Activated T-cell treated with anti-CD3 and anti-CD28 coated beads, Interleukin-2, amount 50 U/mL, for 4 hours (primary cell): ENCODE measurements around the gene PTP4A2. TPM values are rescaled to one million over a fixed set of nuclear protein-coding genes. Genes with fewer than 3 reads are reported as not detected.
"Not testable (repeated sequence)": the region's sequence is repeated elsewhere in the genome, so short reads cannot be mapped to it uniquely, and the experiment has no call there.

ENCODE experiments used
- ATAC-seq, 2 donors: fragments of 200-7000 bp; cut with Tn5 transposase; one replicate each; pipeline ENCODE4 v1.10.0; 2021
- DNase-seq: peaks from one replicate; pipeline ENCODE4 v3.0.0-alpha.2; 2020
- H3K27me3 Mint-ChIP-seq: one replicate; pipeline ENCODE4 v1.8.0; 2021; ENCODE audit warnings: low read depth, mixed read lengths
- H3K36me3 Mint-ChIP-seq: one replicate; pipeline ENCODE4 v1.8.0; 2022; ENCODE audit warnings: mixed read lengths; ENCODE audit not compliant: insufficient read depth
- H3K4me1 Mint-ChIP-seq: one replicate; pipeline ENCODE4 v1.8.0; 2021; ENCODE audit warnings: low read depth, mixed read lengths
- H3K4me3 Mint-ChIP-seq: one replicate; pipeline ENCODE4 v1.8.0; 2021; ENCODE audit warnings: mild to moderate bottlenecking, moderate library complexity, mixed read lengths
- H3K9me3 Mint-ChIP-seq: one replicate; pipeline ENCODE4 v1.8.0; 2021; ENCODE audit warnings: mixed read lengths
- total RNA-seq, 3 donors: library from RNA; stranded (reverse); gene quantifications; one replicate each; pipeline ENCODE4 v1.2.1, GENCODE V29; 2021

PTP4A2 gene
- total RNA-seq, 3 donors from 2014 or later: 294 to 337 (median 297) TPM

DNA sequence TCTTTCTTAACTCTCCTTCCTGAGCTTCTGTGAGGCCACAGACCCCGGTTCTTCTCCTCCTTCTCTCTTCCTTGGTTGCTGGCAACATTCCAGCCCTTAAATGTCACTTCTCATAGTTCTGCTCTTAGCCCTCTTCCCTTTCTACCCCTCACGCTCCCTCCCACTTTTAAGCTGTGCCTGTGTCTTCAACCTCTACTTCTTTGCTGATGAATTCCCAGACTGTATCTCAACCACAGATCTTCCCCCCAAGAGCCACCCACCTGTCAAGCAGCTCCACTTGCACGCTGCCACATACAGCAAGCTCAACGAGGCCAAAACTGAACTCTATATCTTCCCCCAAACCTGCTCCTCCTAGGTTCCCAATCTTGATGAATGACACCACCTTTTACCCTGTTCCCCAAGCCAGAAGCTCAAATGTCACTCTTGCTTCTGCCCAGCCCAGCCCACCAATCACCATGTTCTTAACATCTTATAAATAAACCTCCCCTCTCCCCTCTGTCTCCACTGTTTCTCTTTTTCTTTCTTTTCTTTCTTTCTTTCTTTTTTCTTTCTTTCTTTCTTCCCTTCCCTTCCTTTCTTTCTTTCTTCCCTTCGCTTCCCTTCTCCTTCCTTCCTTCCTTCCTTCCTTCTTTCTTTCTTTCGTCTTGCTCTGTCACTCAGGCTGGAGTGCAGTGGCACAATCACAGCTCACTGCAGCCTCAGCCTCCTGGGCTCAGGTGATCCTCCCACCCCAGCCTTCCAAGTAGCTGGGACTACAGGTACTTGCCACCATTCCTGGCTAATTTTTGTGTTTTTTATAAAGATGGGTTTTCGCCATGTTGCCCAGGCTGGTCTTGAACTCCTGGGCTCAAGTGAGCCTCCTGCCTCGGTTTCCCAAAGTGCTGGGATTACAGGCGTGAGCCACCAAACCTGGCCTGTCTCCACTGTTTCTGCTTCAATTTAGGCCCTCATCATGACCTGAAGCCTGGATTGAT, 19.8 kb upstream of the PTP4A2 start:
- Mint-ChIP-seq H3K4me3 (peak overlapping the region; percentile 51), H3K36me3 (no peaks in the 10 kb centered on the region), H3K9me3 (no peaks in the 10 kb centered on the region), H3K4me1 (peaks cover 62% of the 10 kb centered on the region), H3K27me3 (no peaks in the 10 kb centered on the region)
- ATAC-seq (peak; percentile 76 to 84), DNase-seq (peak; percentile 18)

DNA sequence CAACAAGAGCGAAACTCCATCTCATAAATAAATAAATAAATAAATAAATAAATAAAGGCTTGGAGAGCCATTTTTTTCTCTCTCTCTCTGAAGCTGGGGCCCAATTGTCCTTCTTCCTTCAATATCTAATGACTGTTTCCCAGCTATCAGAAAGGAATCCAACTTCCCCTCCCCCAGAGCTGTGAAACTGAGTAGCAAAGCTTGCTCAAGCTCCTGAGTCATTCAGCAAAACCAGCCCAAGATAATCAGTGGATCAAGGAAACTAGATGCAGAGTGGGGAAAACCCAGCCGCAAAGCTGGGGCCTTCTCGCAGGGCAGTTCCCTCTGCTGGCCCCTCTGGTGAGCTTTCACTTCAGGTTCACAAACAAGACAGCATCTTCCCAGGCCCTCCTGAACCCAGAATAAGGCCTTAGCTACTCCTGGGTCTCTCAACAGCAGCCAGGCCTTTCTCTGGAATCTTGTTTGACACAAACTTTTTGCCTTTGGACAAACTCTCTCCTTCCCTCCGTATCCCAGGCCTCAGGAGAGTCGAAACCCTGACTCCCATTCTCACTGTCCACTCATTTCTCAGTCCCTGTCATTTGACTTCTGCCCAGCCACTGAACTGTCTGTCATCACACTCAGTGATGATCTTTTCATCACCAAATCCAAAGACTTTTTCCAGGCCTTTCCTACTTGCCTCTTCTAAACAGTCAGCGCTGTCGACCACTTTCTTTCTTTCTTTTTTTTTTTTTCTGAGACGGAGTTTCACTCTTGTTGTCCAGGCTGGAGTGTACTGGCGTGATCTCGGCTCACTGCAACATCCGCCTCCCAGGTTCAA, 18.0 kb upstream of the PTP4A2 start:
- DNase-seq (peak; percentile 66), ATAC-seq (peak; percentile 83 to 87)
- Mint-ChIP-seq H3K9me3 (no peaks in the 10 kb centered on the region), H3K4me1 (peaks cover 66% of the 10 kb centered on the region), H3K27me3 (no peaks in the 10 kb centered on the region), H3K36me3 (no peaks in the 10 kb centered on the region), H3K4me3 (peak overlapping the region; percentile 66)

DNA sequence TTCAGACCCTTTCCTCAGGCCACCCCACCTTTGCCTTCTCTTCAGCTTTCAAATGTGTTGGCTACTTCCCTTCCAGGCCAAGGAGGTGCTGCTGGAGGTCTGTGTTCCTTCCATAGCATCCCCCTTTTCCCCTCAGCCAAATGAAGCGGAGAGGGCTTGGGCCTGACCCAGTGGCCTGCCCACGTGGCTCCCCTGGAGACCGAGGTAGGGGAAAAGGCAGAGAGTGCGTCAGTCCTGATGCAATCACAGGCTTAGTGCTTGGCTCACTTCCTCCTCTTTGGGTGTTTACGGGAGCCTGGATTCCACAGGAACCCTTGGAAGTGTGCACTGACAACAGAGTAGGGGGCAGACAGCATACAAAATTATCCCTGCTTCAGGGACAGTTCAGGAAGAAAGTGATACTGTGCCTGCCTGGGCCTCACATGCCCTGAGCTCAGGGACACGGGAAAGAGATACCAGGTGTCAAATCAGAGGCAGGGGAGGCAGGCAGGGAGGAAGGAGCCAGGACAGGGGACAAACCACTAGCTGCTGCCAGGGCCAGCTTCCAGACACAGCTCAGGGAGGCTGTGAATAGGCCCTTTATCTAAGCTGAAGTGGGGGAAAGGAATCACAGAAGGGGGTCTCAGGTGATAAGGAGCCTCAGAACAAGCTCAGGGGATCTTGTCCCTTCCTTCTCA, 16.6 kb upstream of the PTP4A2 start:
- ATAC-seq (no peak), DNase-seq (no peak)
- Mint-ChIP-seq H3K36me3 (no peaks in the 10 kb centered on the region), H3K4me1 (peaks cover 64% of the 10 kb centered on the region), H3K27me3 (no peaks in the 10 kb centered on the region), H3K9me3 (no peaks in the 10 kb centered on the region), H3K4me3 (no peak overlapping the region)

DNA sequence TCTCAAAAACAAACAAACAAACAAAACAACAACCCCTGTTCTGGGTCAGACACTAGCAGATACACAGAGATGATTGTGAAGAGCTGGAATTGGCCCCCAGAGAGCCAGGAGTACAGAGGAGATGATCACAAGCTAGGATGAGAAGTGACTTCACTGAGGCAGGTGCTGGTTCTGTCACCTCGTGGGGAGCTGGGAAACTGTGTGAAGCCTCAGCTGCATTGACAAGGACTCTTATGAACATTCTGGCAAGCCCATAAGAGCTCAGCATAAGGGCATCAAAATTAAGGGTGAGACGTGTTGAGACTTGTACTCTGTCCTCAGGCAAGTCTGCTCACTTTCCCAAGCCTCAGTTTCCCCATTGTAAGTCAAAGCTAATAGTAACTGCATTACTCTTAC, 14.7 kb upstream of the PTP4A2 start:
- Mint-ChIP-seq H3K27me3 (no peaks in the 10 kb centered on the region), H3K36me3 (no peaks in the 10 kb centered on the region), H3K4me1 (peaks cover 51% of the 10 kb centered on the region), H3K4me3 (no peak overlapping the region), H3K9me3 (no peaks in the 10 kb centered on the region)
- ATAC-seq (no peak), DNase-seq (no peak)

DNA sequence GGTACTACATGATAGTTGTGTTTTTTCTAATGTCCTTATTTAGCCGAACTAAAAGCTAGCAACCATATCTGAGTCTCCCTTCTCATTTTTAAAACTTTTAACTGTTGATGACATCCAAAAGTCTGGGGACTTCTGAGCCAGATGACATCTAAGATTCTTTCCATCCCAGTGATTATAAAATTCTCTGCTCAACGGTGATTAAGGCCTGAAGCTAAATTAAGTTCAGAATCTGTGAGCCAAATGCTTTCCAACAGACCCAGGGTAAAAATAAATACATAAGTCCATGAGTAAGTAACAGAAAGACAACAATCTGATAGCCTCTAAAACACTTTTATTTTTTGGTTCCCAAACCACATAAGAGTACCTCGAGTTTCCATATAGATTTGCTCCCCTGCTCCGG, 13.1 kb upstream of the PTP4A2 start:
- DNase-seq (no peak), ATAC-seq (no peak)
- peaks cover 40% of the 10 kb centered on the region for H3K4me1 Mint-ChIP-seq
- no peaks in the 10 kb centered on the region for H3K36me3 Mint-ChIP-seq
- no peak overlapping the region for H3K4me3 Mint-ChIP-seq
- H3K27me3 Mint-ChIP-seq: no peaks in the 10 kb centered on the region
- H3K9me3 Mint-ChIP-seq: no peaks in the 10 kb centered on the region

DNA sequence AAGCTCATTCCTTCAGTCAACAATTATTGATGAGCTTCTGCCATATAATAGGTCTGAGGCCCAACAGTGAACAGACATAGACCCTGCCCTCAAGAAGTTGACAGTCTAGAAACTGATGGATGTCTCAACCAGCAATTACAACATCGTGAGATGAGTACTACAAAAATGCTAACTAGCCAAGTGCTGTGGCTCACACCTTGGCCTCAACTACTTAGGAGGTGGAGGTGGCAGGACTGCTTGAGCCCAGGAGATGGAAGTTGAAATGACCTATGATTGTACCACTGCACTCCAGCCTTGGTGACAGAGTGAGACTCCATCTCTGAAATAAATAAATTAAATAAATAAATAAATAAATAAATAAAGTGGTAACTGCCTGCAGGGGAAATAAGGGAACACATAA, 11.7 kb upstream of the PTP4A2 start:
- ATAC-seq: no peak

DNA sequence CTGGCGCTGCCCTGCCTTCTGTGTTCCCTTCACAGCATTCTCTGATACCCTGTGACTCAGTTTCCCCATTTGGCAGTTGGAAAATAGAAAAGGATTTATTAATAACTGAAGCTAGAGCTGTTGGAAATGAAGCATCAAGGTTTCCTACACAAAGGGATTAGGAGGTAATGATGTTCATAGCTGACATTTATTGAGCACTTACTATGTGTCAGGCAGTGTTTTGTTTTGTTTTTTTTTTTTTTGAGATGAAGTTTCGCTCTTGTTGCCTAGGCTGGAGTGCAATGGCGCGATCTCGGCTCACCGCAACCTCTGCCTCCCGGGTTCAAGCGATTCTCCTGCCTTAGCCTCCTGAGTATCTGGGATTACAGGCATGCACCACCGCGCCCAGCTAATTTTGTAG, 7.5 kb upstream of the PTP4A2 start:
- not testable (repeated sequence) for H3K27me3 Mint-ChIP-seq, H3K9me3 Mint-ChIP-seq, DNase-seq, H3K36me3 Mint-ChIP-seq, ATAC-seq, H3K4me3 Mint-ChIP-seq
- peaks cover 47% of the 10 kb centered on the region for H3K4me1 Mint-ChIP-seq

More for the DNA sequence above, 11.7 kb upstream of the PTP4A2 start:
- Mint-ChIP-seq H3K4me3 (no peak overlapping the region), H3K4me1 (peaks cover 38% of the 10 kb centered on the region), H3K9me3 (no peaks in the 10 kb centered on the region), H3K36me3 (no peaks in the 10 kb centered on the region), H3K27me3 (no peaks in the 10 kb centered on the region)
- DNase-seq: no peak

DNA sequence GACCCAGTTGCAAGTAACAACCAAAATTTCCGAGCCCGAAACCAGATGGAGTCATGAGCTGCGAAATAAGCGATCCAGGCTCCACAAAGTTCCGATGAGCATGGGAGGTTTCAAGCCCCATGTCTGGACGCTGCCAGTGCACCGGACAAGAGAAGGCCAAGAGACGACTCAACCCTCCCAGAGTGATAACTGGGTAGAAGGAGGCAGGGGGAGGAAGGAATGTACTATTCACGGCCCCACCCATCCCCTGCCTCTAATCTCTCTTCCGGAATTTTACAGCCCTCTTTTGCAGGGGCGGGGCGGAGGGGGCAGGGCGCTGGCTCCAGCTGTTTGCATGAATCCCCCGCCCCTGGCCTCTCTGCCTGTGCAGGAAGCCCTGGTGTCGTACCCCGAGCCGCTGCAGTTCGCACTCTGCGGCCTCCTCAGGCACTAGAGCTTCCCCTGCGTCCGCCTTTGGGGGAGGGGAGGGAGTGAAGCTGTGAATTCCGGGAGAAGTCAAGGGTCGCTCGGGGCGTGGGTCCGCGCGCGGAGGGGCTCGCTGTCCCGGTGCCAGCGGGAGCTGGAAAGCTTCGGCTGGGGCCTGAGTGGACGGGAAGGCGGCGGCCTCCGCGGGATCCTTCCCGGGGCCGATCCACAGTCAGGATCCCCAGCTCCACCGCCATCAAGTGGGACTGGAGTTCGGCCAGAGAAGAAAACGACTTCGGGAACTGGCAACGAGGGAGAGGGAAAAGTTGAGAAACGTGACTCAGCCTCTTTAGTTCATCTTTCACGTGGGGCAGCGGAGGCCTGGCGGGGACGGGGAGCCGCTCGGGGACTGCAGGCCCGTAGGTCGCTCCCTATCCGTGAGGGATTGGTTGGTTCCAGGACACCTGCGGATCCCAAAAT, 6.3 kb upstream of the PTP4A2 start:
- no peaks in the 10 kb centered on the region for H3K36me3 Mint-ChIP-seq
- peak overlapping the region; percentile 63 for H3K4me3 Mint-ChIP-seq
- H3K27me3 Mint-ChIP-seq: no peaks in the 10 kb centered on the region
- H3K4me1 Mint-ChIP-seq: peaks cover 57% of the 10 kb centered on the region
- peak; percentile 46 to 49 for ATAC-seq
- peak; percentile 72 for DNase-seq
- H3K9me3 Mint-ChIP-seq: no peaks in the 10 kb centered on the region

DNA sequence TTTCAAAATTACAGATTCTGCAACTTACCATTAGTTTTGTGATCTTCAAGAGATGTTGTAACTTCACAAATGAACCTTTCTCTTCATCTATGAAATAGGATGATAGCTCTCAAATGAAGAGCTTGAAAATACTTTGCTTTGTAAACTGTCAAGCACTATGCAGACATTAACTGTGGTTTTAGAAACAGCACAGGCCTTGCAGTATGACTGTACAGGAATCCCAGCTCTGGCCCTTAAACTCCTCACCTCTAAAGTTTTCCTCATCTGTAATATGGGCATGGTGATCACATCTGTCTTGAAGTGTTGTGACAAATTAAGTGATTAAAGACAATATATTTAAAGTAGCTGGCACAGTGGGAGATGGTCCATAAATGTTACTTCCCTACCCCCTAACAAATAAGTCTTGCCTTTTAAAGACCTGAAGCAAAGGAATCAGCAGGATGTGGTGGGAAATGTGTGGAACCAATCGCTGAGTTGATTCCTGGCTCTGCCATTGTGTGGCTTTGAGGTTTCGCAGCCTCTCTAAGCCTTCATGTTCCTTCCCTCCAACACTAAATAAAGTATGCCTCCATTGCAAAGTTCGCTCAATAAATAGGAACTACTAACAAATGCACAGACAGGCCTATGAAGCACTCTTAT, 5.5 kb upstream of the PTP4A2 start:
- Mint-ChIP-seq H3K4me1 (peaks cover 65% of the 10 kb centered on the region), H3K27me3 (no peaks in the 10 kb centered on the region), H3K4me3 (peak overlapping the region; percentile 63), H3K9me3 (no peaks in the 10 kb centered on the region), H3K36me3 (no peaks in the 10 kb centered on the region)
- no peak for DNase-seq
- peak; percentile 36 to 44 for ATAC-seq

DNA sequence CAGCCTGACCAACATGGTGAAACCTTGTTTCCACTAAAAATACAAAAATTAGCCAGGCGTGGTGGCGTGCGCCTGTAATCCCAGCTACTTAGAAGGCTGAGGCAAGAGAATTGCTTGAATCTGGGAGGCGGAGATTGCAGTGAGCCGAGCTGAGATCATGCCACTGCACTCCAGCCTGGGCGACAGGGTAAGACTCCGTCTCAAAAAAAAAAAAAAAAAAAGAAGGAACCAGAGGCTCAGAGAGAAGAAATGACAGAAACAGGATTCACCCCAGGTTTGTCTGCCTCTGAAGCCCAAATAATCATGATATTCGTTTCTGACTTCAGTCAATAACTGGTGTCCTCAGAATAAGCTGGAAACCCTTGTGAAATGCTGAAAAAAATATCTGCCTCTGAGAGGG, 3.9 kb upstream of the PTP4A2 start:
- H3K9me3 Mint-ChIP-seq, H3K4me3 Mint-ChIP-seq, H3K36me3 Mint-ChIP-seq, ATAC-seq, DNase-seq, H3K27me3 Mint-ChIP-seq: not testable (repeated sequence)
- H3K4me1 Mint-ChIP-seq: peaks cover 68% of the 10 kb centered on the region

DNA sequence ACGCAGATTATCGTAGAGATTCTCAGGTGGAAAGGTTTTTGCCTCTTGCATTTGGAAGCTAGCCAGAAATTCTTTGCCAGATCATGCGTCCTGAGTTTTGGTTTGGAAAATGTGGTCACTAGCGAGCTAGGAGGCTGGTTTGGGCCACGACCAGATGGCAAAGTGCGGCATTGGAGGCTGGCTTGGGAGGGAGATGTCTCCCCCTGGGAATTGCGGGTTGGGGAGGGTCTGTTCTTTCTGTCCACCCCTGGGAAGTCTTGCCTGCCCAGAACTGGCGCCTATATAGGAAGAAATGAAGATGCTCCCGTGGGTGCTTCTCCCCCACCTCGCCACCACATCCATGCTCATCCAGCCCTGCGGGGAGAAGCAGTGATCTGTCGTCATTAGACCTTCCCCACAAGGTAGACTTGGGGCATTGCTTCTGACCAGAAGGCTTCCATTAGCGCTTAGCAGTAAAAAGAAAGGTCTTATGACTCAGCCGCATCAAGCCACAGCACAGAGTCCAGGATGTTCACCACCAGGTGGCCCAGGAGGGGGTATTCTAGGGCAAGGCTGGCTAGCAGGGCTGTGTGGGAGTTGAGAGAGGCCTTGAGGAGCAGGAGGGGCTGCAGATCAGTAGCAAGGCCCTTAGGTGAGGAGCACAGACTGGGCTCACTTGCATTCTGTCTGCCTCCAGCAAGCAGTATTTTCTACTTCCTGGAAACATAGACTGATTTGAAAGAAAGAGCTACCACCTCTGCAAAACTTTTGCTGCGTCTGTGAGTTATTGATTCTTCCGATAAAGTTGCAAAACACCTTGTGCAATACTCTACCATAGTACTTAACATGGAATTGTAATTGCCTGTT, 1.5 kb upstream of the PTP4A2 start:
- DNase-seq (peak; percentile 69), ATAC-seq (peak; percentile 35 to 39)
- peak overlapping the region; percentile 77 for H3K4me3 Mint-ChIP-seq
- no peaks in the 10 kb centered on the region for H3K27me3 Mint-ChIP-seq
- H3K4me1 Mint-ChIP-seq: peaks cover 70% of the 10 kb centered on the region
- H3K36me3 Mint-ChIP-seq: peaks cover 11% of the 10 kb centered on the region
- no peaks in the 10 kb centered on the region for H3K9me3 Mint-ChIP-seq

DNA sequence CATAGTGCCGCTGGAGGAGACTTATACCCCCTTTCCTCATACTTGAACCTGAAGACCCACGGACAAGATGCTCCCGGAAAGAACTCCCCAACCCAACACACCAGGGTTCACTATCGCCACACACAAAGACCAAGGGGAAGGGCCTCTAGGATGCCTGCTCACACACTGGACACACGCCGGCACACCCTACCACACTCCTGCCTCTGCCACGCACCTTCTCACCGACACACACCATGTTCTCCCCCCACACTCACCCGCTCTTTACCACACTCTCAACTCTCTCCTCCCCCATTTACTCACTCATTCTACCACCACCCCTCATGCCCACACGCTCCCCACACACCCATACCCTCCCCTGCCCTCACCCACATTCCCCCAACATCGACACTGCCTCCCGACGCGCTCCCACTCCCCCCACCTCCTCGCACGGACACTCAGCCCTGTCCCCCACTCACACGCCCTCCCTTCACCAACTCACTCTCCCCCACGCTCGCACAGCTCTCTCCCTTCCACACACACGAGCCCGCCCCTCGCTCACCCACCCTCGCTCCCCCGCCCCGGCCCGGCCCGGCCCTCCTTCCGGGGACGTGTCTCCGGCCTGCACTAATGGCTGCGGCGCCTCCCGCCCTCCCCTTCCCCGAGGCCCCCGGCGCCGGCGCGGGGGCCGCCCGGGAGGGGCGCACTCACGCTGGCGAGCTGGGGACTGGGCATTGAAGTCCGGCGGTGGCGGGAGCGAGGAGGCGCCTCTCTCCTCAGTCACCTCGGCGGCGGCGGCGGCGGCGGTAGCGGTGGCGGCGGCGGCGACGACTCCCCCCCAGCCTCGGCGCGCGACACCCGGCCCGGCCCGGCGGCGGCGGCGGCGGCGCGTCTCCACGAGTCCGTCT, 626 bp downstream of the PTP4A2 start:
- H3K36me3 Mint-ChIP-seq: peaks cover 13% of the 10 kb centered on the region
- ATAC-seq: peak; percentile 59
- H3K9me3 Mint-ChIP-seq: no peaks in the 10 kb centered on the region
- H3K4me1 Mint-ChIP-seq: peaks cover 70% of the 10 kb centered on the region
- peak overlapping the region; percentile 97 for H3K4me3 Mint-ChIP-seq
- H3K27me3 Mint-ChIP-seq: no peaks in the 10 kb centered on the region
- DNase-seq: peak; percentile 76
